HG02610 (cell line): ENCODE data around the gene ADGRL3.

Source experiments
- ATAC-seq: cut with Tn5 transposase; IDR thresholded peaks from one replicate; pipeline ENCODE4 v1.9.1; 2021; ENCODE audit warnings: mild to moderate bottlenecking, moderate library complexity; ENCODE audit not compliant: unreplicated experiment

ADGRL3 gene

DNA sequence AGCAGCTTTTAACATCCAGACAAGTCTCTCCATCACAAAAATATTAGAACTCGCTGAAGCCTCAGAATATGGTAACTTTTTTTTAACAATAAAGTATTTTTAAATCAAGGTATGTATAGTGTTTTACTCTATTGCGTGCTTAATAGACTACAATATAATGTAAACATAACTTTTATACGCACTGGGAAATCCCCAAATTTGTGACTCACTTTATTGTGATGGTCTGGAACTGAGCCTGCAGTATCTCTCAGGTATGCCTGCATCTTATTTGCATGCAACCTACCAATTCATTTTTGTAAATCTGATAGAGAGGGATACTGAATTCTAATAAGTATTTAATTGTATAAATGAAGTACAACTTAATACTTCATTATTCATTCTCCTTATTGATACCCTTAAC is 823.5 kb downstream of the ADGRL3 start:
- ATAC-seq: no peak

DNA sequence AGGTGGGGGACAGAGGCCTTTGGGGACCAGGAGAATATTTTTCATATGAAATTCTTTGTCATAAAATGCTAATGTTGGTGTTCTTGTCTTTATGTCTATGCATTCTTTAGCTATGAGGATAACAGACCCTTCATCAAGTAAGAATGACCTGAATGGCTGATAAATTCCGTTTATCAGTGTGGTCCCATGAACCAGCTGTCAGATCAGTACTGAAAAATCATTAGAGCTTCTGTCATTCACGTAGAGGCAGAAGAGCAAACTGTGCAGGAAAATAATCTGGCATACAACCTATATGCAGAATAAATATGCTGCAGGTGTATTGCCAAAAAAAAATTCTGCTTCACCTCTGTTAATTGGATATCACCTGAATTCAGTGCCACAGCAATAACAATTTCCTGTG is 828.6 kb downstream of the ADGRL3 start:
- no peak for ATAC-seq

DNA sequence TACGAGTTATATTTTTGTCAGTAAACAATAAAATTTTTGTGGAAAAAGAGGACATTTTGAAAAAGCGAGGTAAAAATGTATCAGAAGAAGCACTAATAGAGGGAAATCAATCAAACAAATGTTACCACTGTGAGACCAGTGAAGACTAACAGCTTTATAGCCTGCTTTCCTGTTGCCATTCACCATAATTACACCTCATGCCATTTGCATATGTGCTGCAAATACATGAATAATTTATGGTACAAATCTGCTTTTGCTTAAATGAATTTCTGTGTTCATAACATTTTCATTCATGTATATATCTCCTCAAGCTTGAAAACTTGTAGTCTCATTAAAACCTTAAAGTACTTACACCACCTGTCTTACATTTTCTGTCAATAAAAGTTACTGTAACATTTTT is 830.8 kb downstream of the ADGRL3 start:
- no peak for ATAC-seq

DNA sequence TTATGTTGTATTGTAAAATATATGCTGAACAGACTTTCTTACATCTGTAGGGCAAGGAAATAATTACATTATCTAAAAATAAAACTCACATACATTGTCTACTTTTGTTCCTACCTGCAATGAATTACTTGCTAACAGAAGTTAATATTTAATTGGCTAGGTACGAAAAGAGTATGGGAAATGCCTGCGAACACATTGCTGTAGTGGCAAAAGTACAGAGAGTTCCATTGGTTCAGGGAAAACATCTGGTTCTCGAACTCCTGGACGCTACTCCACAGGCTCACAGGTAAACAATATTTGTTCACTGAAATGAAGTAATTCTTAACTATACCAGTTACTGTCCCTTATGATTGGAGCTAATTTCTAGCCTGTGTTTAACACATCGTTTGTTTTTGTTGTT is 837.4 kb downstream of the ADGRL3 start:
- ATAC-seq: no peak

DNA sequence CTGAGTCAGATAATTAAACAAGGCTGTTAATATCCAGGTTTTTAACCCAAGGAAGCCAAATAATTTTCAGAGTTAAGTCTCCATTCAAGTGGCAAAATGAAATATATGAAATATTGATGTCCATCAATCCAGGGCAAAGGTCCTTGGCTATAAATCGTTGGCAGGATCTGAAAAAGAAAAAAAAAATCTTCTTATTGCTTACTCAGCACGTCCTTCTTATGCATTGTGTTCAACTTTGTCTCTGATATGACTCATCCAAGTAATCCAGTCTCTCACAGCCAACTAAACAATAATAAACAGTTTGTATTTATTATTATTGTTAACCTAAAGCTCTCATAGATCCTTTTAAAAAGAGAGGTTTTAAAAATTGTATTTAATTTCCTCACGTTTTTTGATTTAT is 851.2 kb downstream of the ADGRL3 start:
- no peak for ATAC-seq

DNA sequence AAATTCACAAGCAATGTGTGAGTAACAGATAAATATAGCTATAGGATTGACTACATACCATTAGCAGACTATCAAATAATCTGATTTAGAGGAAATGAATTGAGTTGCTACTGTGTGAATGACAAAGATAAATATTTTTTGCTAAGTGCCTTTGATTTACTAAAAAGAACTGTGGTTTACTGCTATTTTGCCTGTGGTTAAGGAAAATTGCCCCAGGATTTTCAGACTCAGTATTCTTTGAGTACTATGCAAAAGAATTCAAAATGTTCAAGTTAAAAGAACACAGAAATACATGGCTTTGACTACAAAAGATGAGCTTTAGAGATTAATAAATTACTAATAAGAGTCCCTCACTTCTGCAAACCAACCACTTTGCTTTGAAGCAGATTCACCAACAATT is 853.8 kb downstream of the ADGRL3 start:
- no peak for ATAC-seq

DNA sequence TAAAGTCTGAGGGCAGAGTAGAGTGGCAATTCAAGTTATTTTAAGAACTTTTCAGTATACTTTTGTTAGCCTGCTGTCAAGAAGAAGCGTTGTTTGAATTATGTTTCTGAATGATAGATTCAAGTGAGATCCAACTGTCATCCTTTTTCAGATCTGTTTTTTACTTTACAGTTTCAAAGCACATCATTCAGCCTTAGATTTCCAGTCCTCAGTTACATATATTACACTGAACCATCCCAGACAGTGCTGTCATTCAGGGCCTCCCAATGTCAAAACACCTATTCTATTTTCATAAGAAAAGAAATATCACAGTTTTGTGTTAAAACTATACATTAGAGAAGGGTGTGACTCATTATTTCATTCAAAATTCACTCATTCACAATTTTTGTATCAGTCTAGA is 856.9 kb downstream of the ADGRL3 start:
- ATAC-seq: no peak

DNA sequence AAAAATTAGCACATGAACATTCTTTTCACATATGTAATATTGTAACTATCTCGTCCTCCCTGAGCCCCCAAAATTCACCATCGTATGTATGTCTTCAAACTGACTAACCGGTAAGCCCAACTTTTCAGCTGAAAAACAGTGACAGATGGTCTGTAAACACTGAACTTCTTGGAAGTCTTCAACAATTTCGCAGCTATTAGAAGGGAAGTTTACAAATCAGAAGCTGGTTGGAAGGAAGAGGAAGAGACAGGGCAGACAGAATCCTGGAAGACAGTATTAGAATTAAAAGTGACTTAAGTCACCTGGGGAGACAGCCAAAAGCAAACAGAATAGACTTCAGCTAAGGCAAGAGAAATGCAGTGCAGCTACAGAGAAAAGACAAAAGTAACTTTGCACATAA is 858.4 kb downstream of the ADGRL3 start:
- no peak for ATAC-seq

DNA sequence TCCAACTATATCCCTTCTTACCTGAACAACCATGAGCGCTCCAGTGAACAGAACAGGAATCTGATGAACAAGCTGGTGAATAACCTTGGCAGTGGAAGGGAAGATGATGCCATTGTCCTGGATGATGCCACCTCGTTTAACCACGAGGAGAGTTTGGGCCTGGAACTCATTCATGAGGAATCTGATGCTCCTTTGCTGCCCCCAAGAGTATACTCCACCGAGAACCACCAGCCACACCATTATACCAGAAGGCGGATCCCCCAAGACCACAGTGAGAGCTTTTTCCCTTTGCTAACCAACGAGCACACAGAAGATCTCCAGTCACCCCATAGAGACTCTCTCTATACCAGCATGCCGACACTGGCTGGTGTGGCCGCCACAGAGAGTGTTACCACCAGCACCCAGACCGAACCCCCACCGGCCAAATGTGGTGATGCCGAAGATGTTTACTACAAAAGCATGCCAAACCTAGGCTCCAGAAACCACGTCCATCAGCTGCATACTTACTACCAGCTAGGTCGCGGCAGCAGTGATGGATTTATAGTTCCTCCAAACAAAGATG is 870.2 kb downstream of the ADGRL3 start:
- no peak for ATAC-seq

DNA sequence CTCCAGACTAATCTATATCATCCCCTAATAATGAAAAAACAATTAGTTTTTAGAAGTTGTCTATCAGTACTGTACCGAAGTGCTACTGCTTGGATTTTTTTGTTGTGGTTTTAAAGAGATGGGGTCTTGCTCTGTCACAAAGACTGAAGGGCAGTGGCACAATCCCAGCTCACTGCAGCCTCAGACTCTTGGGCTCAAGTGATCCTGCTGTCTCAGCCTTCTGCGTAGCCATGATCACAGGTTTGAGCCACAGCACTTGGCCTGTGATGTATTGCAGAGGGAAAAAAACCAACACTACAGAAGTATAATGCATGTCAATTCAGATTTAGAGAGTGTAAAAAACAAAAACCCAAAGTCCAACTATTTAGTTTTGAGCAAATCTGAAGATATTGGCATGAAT is 875.0 kb downstream of the ADGRL3 start:
- no peak for ATAC-seq

DNA sequence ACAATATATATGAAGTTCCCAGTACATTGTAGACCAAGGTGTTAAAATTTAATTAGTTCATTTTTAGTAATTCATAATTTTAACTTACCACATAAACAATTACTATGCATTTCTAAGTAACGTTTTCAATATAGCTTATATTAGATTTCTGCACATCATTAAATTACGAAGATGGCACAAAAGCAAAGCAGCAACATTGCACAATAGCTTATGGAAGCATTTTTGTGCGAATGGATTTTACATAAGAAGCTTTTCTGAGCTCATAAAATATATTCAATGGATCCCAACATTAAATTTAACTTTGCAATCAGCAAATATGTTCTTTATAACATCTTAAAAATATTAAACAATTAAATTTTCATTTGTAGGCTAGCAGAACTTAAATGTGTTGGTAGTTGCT is 875.4 kb downstream of the ADGRL3 start:
- no peak for ATAC-seq

DNA sequence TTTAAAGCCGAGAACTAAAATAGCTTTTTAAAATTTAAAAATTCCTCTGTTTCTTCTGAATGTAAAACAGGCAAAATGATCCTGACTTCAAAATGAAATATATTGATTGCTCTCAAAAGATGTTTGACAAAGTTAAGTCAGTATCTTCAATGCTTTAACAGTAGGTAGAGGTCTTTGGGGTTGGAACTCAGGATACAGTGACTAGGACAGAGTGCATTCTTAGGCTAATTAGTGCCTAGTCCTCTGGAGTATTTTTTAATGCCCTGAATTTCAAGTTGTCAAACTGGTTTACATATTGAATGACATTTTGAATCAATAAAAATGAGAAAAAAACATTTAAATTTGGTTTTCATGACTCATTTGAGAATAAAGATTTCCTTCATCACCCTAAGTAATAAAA is 877.3 kb downstream of the ADGRL3 start:
- no peak for ATAC-seq

DNA sequence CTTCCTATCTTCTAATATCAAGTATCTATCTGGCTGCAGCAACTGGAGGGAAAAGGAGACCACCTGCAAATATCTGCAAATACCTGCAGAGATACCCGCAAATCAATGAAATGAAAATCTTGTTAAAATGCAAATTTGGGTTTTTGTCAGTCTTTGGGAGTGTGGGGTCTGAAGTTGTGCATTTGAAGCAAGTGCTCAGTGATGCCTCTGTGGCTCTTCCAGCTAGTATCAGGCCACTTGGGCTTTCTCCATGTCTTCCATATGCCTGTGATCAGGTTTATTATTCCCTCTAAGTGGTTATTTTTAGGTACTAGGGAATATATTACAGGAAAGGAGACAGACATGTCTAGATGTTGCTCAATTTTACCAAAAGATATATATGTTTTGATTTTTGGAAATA is 880.3 kb downstream of the ADGRL3 start:
- no peak for ATAC-seq

DNA sequence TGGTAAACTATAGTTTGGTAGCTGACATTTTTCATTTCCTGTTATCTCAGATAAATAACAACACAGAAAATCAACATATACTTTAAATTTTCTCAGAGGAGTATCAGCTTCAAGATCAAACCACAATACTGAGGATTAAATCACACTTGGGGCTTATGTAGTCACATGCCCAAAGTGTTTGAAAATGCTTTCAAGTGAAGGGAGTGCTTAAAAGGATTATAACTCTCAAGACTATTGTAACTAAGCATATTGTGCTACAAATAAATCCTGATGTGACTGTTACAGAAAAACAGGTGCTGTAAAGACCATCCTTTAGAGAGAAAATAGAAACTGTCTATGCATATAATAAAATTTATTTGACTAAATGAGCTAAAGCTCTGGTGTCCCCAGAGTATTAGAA is 887.6 kb downstream of the ADGRL3 start:
- no peak for ATAC-seq

DNA sequence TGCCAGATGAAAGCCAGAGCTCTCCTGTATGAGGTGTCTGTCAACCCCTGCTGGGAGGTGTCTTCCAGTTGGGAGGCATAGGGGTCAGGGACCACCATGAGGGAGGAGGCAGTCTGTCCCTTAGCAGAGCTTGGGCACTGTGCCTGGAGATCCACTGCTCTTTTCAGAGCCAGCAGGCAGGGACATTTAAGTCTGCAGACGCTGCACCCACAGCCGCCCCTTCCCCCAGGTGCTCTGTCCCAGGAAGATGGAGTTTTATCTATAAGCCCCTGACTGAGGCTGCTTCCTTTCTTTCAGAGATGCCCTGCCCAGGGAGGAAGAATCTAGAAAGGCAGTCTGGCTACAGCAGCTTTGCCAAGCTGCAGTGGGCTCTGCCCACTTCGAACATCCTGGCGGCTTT is 893.6 kb downstream of the ADGRL3 start:
- no peak for ATAC-seq

DNA sequence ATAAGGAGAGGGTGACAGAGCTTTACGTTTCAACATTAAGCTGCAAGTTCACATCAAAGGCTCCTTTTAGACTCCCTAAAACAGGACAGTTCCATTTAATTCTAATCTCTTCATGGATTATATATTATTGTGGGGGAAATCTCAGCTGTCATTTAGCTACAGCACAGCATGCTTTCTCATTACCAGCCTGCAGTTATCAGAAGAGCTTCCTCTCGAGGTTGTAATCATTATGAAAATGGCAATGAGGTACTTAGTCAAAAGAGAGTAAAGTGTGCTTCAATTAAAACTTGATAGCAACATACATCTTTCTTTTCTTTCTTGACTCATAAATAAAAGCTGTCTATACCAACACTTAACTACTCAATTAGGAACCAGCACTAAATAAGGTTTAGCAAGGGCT is 896.8 kb downstream of the ADGRL3 start:
- ATAC-seq: no peak

DNA sequence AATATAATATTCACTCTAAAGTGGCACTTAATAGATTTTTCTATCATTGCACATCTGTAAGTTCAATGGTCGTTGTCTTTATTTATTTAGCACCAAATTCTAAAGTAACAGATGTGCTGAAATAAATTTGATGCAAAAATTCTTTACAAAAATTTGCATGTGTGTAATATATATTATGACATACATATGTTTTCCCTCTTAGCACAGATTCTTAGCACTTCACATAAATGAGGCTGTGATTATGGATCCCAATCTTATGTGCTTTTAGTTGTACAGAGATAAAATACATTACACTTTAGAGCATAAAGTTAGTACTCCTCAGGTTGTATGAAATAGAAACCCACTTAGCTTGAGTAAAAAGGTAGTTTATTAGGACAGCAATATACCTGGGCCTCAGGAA is 915.1 kb downstream of the ADGRL3 start:
- ATAC-seq: no peak

DNA sequence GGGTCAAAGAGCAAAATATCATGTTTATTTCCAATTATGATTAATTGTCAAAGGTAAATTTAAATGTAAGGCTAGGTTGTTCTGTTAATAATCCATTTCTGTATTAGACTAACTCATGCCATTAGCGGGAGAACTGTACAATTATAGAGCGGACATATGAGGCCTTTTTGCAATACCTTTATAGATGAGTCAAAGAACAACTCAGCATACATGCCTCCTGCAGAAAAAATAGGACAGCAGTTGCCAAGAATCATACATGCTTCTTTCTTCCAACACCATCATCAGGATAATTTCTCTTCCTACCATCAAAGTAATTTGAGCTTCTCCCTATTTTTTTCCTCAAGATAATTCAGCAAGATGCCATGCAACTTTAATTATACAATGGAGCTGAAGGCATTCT is 917.8 kb downstream of the ADGRL3 start:
- ATAC-seq: no peak

DNA sequence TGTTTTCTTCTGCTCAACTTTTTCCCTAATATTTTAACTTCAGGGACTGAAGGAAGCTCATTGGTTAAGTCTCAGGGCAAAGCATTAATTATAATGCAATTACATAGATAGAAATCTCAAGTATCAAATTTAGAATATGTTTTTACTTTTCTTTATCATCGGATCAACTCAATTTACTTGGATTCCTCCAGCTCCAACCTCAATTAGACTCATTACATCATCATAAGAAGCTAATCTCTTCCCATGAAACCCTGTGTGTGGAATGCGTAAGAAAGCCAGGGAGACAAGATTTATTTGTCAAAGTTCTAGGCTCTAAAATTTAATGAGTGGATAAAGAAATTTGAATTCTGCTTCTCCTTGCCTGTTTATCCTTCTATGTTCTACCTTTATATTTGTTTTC is 918.4 kb downstream of the ADGRL3 start:
- ATAC-seq: no peak

DNA sequence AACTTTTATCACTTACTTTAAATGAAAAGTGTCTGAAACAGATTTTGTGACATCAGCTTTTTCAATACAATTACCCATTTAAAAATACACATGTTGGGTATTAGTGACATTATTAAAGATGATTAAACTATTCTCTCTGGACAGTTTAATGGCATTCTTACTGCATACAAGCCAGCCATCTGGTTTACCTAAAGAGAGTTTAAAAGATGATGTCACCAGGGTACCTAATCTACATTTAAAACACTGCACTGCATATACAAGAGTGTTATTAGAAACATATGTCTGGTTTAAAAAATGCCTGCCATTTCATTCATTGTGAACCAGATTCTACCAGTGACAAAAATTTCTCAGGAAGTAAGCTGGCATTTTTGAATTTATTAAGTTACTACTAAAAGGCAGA is 919.1 kb downstream of the ADGRL3 start:
- ATAC-seq: no peak

DNA sequence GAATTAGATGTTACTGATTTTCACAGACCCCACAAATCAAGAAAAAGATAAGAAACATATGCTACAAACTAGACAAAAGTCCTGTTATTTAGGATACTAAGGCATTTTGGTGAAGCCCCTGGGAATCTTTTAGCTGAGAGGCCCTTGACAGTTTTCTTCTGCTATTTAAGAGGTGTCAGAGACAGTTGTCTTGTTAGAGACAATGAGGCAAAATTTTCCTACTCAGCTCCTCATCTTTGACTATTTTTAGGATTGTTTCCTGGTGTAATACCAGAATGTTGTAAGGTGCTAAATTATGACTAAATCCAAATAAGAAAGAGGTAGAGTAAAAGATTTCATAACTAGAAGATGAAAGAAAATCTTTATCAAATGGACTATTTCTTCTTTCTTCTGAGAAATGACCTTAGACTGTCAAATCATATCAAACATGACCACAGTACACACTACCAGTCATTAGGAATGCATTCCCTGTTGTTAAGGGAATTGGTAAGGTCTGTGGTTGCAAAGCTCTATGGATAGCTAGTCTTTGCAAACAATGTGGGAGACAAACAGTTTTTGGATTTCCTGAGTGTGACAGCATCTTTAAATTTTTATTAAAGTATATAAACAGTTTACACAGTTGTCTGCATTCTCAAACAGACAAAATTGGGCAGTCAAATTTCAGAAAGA is 926.1 kb downstream of the ADGRL3 start:
- no peak for ATAC-seq
